ENCODE data around the gene LTB4R.

The LTB4R gene

GRCh38 chr14:24277606-24278321, 33.5 kb upstream of the LTB4R start:
- DNase-seq (ENCODE audit: low spot score) = no peak
- in situ Hi-C loops (cut with MboI; ENCODE audit: low pct_unique_long_range_greater_than_20kb, low sequenced_read_pairs, unreplicated experiment) = no loop called here
- TF ChIP-seq CTCF (IDR thresholded peaks at IDR 0.05; ENCODE audit: extremely low read depth, insufficient read depth, missing control alignments) = no peak

DNA sequence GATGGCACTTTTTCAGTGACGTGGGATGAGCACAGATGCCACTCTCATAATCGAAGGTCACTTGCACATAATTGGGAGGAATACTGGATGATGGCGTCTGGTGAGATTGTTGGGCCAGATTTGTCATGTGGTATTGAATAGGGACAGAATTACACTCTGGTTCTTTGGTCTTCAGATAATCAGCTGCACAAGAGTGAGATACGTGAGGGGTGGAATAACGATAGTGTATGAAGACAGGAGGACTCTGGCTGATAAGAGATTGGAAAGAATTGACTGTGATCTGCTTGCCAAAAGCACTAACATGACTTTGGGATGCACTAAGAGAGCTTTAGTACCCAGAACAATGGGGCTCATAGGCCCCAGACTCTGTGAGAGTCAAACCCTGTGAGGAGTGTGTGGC, 32.9 kb upstream of the LTB4R start:
- TF ChIP-seq CTCF (IDR thresholded peaks at IDR 0.05; ENCODE audit: extremely low read depth, insufficient read depth, missing control alignments) = no peak
- in situ Hi-C loops (cut with MboI; ENCODE audit: low pct_unique_long_range_greater_than_20kb, low sequenced_read_pairs, unreplicated experiment) = no loop called here
- DNase-seq (ENCODE audit: low spot score) = no peak

GRCh38 chr14:24279301-24280186, 31.8 kb upstream of the LTB4R start:
- in situ Hi-C loops (cut with MboI; ENCODE audit: low pct_unique_long_range_greater_than_20kb, low sequenced_read_pairs, unreplicated experiment) = no loop called here
- no peak for DNase-seq (ENCODE audit: low spot score)
- TF ChIP-seq CTCF (IDR thresholded peaks at IDR 0.05; ENCODE audit: extremely low read depth, insufficient read depth, missing control alignments) = peak; percentile 43

GRCh38 chr14:24280797-24281460, 30.4 kb upstream of the LTB4R start:
- in situ Hi-C loops (cut with MboI; ENCODE audit: low pct_unique_long_range_greater_than_20kb, low sequenced_read_pairs, unreplicated experiment) = no loop called here
- TF ChIP-seq CTCF (IDR thresholded peaks at IDR 0.05; ENCODE audit: extremely low read depth, insufficient read depth, missing control alignments) = no peak
- DNase-seq (ENCODE audit: low spot score) = no peak

DNA sequence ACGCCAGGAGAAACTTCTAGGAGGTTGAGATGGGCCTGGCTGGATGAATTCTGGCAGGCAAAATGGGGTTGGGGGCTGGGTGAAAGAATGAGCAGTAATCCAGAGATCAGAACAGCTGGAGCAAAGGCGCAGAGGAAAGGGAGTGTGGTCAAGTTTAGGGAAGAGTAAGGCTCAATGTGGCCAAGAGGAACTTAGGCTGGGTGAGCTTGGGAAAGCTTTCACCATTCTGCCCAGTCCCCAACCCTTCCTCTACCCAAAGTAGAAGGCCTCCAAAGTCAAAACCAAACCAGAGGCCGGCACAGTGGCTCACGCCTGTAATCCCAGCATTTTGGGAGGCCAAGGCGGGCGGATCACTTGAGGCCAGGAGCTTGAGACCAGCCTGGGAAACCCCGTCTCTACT, 29.7 kb upstream of the LTB4R start:
- TF ChIP-seq CTCF (IDR thresholded peaks at IDR 0.05; ENCODE audit: extremely low read depth, insufficient read depth, missing control alignments) = no peak
- in situ Hi-C loops (cut with MboI; ENCODE audit: low pct_unique_long_range_greater_than_20kb, low sequenced_read_pairs, unreplicated experiment) = no loop called here

DNA sequence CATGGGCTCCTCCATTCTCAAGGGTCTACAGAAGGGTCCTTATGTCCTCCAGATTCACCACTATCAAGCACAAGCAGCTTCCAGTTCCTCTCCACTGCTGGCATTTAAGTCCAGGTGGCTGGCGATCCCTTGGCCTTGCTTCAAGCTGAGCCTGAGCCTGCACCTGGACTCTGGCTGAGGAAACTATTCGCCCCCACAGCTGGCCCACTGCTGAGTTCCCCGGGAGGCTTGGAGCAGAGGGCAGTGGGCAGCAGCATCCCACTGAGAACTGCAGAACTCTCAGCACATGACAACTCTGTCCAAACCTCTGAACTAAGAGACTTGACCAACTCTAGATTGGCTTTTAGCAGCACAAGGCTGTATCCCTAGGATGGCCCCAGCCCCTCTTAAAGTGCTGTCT, 28.6 kb upstream of the LTB4R start:
- no peak for TF ChIP-seq CTCF (IDR thresholded peaks at IDR 0.05; ENCODE audit: extremely low read depth, insufficient read depth, missing control alignments)

More for the DNA sequence above, 29.7 kb upstream of the LTB4R start:
- no peak for DNase-seq (ENCODE audit: low spot score)

More for the DNA sequence above, 28.6 kb upstream of the LTB4R start:
- DNase-seq (ENCODE audit: low spot score) = no peak
- in situ Hi-C loops (cut with MboI; ENCODE audit: low pct_unique_long_range_greater_than_20kb, low sequenced_read_pairs, unreplicated experiment) = no loop called here
